ENCODE results near the gene P3H4. TPM values are rescaled to one million over a fixed set of nuclear protein-coding genes. Genes with fewer than 3 reads are reported as not detected.
"Not testable (repeated sequence)": the region's sequence is repeated elsewhere in the genome, so short reads cannot be mapped to it uniquely, and the experiment has no call there.

The P3H4 gene
- total RNA-seq, 2 donors from 2014 or later, result 3.4 to 3.8 TPM

DNA sequence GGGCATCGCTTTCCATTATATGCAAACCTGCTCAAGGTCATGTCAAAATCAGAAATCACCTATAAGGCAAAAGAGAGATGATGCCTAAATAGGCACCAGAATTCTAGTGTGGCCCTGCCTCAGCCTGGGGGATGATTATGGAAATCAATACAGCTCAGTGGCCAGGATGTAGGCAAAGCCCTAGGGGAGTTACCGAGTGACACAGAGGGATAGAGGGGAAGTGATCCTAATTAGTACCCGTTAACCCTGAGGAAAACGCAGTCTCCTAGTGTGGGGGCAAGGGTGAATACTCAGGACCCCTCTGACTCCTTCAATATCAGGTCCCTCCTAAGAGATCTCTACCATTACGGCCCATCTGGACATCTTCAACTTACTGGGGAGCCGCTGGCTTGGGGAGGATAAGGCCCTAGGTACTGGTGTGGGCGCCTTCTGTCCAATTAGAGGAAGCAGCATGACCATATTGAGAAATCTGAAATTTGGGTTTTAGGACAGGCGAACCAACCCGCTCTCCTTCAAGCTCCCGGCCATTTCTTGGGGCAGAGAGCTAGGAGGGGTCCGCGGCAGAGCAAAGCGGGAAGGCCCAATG is 23.6 kb upstream of the P3H4 start:
- no peak for ATAC-seq (replicated peaks in 1 of 2)

DNA sequence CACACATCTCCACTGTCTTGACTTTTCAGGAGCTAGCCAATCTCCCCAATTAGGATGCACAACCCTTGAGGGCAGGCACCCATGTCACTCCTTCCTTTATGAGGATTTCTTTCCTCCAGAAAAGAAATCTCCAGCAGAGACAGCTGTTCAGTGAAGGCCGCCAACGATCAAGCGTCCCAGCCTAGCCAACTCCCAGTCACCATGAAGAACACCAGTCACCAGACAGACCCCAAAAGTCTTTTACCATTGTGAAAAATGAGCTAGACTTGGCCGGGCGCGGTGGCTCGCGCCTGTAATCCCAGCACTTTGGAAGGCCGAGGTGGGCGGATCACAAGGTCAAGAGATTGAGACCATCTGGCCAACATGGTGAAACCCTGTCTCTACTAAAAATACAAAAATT is 18.2 kb upstream of the P3H4 start:
- H3K4me3 Mint-ChIP-seq; H3K27me3 Mint-ChIP-seq (ENCODE audit: low read depth); H3K4me1 Mint-ChIP-seq (ENCODE audit: low read depth); ATAC-seq (replicated peaks in 1 of 2); DNase-seq; H3K9me3 Mint-ChIP-seq; H3K36me3 Mint-ChIP-seq (ENCODE audit: insufficient read depth in 2 of 2); H3K27ac Mint-ChIP-seq: not testable (repeated sequence)

More for the DNA sequence above, 23.6 kb upstream of the P3H4 start:
- no peaks in the 10 kb centered on the region for H3K9me3 Mint-ChIP-seq
- H3K36me3 Mint-ChIP-seq (ENCODE audit: insufficient read depth in 2 of 2), result peaks cover 0 to 1% of the 10 kb centered on the region in 2 donors
- peaks cover 18% of the 10 kb centered on the region for H3K4me1 Mint-ChIP-seq (ENCODE audit: low read depth)
- no peak for DNase-seq
- peaks cover 10% of the 10 kb centered on the region for H3K27me3 Mint-ChIP-seq (ENCODE audit: low read depth)
- no peak overlapping the region for H3K27ac Mint-ChIP-seq
- peak overlapping the region; percentile 81 to 86 for H3K4me3 Mint-ChIP-seq

DNA sequence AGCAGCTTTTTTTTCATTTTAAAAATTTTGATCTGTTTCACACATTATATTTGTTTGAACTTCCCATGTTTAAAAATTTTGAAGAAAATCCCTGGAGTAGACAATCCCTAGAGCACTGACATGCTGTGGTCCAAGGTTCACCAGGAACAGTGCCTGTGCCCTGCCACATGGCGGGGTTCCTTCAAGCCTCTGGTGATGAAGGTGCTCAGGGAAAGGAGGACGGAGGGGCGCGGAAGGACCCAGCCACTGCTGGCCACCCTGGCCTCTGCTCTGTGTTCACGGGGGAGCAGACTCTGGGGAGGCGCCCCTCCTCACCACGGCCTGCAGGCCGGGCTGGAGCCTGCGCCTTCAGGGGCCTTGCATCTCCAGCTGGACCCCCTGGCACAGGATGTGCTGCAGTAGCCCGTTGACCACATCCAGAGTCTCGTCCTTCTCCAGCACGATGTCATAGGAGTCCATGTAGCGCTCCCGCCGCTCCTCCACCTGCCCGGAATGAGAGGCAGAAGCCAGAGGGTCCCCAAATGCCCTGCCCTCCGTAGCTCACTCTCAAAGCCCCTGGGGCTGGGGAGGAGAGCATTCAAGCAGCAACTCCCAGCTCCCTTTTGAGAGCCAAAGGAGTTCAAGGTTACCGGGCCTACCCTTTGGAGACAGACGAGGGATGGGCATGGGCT is 13.6 kb upstream of the P3H4 start:
- Mint-ChIP-seq H3K4me3 (no peak overlapping the region), H3K27me3 (ENCODE audit: low read depth) (no peaks in the 10 kb centered on the region), H3K4me1 (ENCODE audit: low read depth) (no peaks in the 10 kb centered on the region), H3K27ac (no peak overlapping the region), H3K9me3 (no peaks in the 10 kb centered on the region), H3K36me3 (ENCODE audit: insufficient read depth in 2 of 2) (peaks cover 1 to 4% of the 10 kb centered on the region in 2 donors)
- ATAC-seq (replicated peaks in 1 of 2) (no peak), DNase-seq (no peak)

DNA sequence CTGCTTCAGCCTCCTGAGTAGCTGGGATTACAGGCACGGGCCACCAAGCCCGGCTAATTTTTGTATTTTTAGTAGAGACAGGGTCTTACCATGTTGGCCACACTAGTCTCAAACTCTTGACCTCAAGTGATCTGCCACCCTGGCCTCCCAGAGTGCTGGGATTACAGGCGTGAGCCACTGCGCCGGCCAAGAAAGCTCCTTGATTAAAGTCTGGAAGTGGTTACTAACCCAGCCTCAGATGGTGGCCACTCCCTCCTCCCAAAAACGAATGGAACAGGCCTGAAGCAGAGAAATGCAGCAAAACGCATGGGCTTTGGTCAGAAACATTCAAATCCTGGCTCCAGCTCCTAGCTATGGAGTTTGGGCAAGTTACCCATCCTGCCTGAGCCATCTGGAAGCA is 12.3 kb upstream of the P3H4 start:
- Mint-ChIP-seq H3K4me1 (ENCODE audit: low read depth) (no peaks in the 10 kb centered on the region), H3K27ac (no peak overlapping the region), H3K9me3 (no peaks in the 10 kb centered on the region), H3K36me3 (ENCODE audit: insufficient read depth in 2 of 2) (peaks cover 0 to 2% of the 10 kb centered on the region in 2 donors), H3K4me3 (no peak overlapping the region), H3K27me3 (ENCODE audit: low read depth) (no peaks in the 10 kb centered on the region)
- DNase-seq (no peak), ATAC-seq (replicated peaks in 1 of 2) (no peak)

DNA sequence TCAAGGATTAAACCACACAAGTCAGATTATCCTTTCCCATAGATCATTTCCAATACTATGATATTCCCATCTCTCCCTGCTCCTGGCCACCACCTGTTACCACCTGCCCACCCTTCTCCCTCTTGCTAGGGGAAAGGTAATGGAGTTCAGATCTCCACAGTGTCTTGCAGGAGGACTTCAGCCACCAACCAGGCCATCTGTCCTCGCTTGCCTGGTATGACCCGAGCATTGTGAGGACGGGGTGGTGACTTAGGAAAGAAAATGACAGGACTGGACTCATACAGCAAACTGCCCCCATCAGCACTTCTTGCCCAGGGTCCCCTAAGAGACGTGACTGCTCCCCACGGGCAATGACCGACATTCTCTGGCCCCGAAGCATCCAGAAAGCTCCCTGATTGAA is 11.8 kb upstream of the P3H4 start:
- no peaks in the 10 kb centered on the region for H3K27me3 Mint-ChIP-seq (ENCODE audit: low read depth)
- H3K27ac Mint-ChIP-seq, result no peak overlapping the region
- no peaks in the 10 kb centered on the region for H3K4me1 Mint-ChIP-seq (ENCODE audit: low read depth)
- peaks cover 0 to under 1% of the 10 kb centered on the region in 2 donors for H3K36me3 Mint-ChIP-seq (ENCODE audit: insufficient read depth in 2 of 2)
- H3K9me3 Mint-ChIP-seq, result no peaks in the 10 kb centered on the region
- DNase-seq, result no peak
- ATAC-seq (replicated peaks in 1 of 2), result no peak
- H3K4me3 Mint-ChIP-seq, result no peak overlapping the region

DNA sequence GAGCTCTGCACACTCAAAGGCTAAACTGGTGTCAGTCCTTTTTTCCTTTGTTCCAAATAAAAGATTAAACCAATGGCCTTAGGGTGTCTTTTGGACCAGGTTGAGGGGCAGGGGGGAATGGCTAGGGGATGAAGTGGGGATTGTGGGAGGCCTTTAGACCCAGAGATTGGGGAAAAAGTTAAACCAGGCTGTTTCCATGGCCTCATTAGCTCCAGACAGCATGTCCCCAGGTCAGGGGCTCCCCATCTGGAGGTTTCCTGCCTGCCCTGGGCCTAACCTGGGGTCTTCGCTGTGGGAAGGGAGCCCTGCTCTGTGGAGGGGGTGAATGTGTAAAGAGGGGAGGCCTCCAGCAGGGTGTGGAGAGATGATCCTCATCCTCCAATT is 11.4 kb upstream of the P3H4 start:
- DNase-seq, result no peak
- no peaks in the 10 kb centered on the region for H3K36me3 Mint-ChIP-seq (ENCODE audit: insufficient read depth in 2 of 2)
- H3K9me3 Mint-ChIP-seq, result no peaks in the 10 kb centered on the region
- ATAC-seq (replicated peaks in 1 of 2), result no peak
- H3K27ac Mint-ChIP-seq, result no peak overlapping the region
- no peaks in the 10 kb centered on the region for H3K4me1 Mint-ChIP-seq (ENCODE audit: low read depth)
- H3K4me3 Mint-ChIP-seq, result no peak overlapping the region
- H3K27me3 Mint-ChIP-seq (ENCODE audit: low read depth), result no peaks in the 10 kb centered on the region

DNA sequence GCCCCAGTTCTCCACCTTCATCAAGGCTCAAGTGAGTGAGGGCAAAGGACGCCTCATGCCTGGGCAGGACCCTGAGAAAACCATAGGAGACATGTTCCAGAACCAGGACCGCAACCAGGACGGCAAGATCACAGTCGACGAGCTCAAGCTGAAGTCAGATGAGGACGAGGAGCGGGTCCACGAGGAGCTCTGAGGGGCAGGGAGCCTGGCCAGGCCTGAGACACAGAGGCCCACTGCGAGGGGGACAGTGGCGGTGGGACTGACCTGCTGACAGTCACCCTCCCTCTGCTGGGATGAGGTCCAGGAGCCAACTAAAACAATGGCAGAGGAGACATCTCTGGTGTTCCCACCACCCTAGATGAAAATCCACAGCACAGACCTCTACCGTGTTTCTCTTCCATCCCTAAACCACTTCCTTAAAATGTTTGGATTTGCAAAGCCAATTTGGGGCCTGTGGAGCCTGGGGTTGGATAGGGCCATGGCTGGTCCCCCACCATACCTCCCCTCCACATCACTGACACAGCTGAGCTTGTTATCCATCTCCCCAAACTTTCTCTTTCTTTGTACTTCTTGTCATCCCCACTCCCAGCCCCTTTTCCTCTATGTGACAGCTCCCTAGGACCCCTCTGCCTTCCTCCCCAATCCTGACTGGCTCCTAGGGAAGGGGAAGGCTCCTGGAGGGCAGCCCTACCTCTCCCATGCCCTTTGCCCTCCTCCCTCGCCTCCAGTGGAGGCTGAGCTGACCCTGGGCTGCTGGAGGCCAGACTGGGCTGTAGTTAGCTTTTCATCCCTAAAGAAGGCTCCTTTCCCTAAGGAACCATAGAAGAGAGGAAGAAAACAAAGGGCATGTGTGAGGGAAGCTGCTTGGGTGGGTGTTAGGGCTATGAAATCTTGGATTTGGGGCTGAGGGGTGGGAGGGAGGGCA is 10.7 kb upstream of the P3H4 start:
- Mint-ChIP-seq H3K4me3 (no peak overlapping the region), H3K27ac (no peak overlapping the region), H3K4me1 (ENCODE audit: low read depth) (no peaks in the 10 kb centered on the region), H3K36me3 (ENCODE audit: insufficient read depth in 2 of 2) (no peaks in the 10 kb centered on the region), H3K27me3 (ENCODE audit: low read depth) (no peaks in the 10 kb centered on the region), H3K9me3 (no peaks in the 10 kb centered on the region)
- DNase-seq (no peak), ATAC-seq (replicated peaks in 1 of 2) (no peak)

DNA sequence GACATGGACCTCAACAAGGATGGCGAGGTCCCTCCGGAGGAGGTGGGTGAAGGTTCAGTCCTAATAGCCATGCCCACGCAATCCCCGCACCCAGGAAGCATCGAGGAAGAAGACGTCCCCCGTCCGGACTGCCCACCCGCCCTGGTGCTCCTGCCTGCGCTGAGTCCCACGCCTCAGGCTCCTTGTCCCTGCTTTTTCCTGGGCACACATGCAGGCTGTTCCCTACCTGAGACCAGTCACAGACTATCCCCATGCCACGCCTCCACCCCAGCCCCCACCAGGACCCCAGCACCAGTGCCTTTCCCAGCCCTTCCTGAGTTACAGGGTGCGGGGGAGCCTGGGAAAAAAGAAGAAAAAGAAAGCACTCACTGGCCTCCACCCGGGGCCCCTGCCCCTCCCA is 10.0 kb upstream of the P3H4 start:
- DNase-seq (no peak), ATAC-seq (replicated peaks in 1 of 2) (no peak)
- H3K27ac Mint-ChIP-seq, result no peak overlapping the region
- no peaks in the 10 kb centered on the region for H3K9me3 Mint-ChIP-seq
- no peaks in the 10 kb centered on the region for H3K4me1 Mint-ChIP-seq (ENCODE audit: low read depth)
- no peaks in the 10 kb centered on the region for H3K27me3 Mint-ChIP-seq (ENCODE audit: low read depth)
- no peak overlapping the region for H3K4me3 Mint-ChIP-seq
- no peaks in the 10 kb centered on the region for H3K36me3 Mint-ChIP-seq (ENCODE audit: insufficient read depth in 2 of 2)

DNA sequence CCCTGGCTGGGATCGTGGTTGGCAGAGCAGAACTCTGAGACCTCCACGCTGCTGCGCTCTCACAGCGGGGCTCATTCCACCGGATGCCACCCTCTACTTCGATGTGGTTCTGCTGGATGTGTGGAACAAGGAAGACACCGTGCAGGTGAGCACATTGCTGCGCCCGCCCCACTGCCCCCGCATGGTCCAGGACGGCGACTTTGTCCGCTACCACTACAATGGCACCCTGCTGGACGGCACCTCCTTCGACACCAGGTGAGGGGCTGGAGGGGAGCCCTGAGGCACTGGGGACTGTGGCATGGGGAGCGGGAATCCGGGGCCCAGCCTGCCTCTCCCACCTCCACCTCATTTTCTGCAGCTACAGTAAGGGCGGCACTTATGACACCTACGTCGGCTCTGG is 6.3 kb upstream of the P3H4 start:
- no peak overlapping the region for H3K27ac Mint-ChIP-seq
- peaks cover 5% of the 10 kb centered on the region for H3K4me1 Mint-ChIP-seq (ENCODE audit: low read depth)
- DNase-seq, result no peak
- no peaks in the 10 kb centered on the region for H3K36me3 Mint-ChIP-seq (ENCODE audit: insufficient read depth in 2 of 2)
- H3K9me3 Mint-ChIP-seq, result no peaks in the 10 kb centered on the region
- no peak for ATAC-seq (replicated peaks in 1 of 2)
- H3K4me3 Mint-ChIP-seq, result no peak overlapping the region
- H3K27me3 Mint-ChIP-seq (ENCODE audit: low read depth), result no peaks in the 10 kb centered on the region

DNA sequence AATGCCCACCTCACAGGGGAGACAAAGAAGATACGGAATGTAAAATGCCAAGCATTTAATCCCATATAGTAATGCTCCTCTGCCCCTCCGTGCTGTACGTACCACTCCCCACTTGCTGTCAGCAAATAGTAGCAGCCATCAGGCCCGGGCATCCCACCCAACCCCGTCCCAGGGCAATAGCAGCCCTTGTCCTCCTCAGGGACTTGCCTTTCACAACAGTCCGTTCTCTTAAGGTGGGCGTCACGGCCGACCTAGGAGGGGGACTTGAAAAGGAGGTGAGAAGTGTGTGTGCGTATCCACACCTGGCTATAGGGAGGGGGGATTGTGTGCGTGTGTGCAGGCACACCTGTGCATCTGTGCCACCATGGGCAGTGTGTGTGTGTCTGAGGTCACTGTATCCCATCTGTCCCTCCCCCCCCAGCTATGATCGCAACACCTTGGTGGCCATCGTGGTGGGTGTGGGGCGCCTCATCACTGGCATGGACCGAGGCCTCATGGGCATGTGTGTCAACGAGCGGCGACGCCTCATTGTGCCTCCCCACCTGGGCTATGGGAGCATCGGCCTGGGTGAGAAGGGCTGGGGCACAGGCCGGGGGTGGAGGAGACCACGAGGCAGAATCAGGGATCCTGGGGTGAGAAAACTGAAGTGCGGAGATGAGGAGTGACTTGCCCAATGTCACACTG is 5.0 kb upstream of the P3H4 start:
- Mint-ChIP-seq H3K9me3 (no peaks in the 10 kb centered on the region), H3K36me3 (ENCODE audit: insufficient read depth in 2 of 2) (no peaks in the 10 kb centered on the region), H3K27me3 (ENCODE audit: low read depth) (peaks cover 6% of the 10 kb centered on the region), H3K27ac (no peak overlapping the region), H3K4me1 (ENCODE audit: low read depth) (peaks cover 11% of the 10 kb centered on the region), H3K4me3 (no peak overlapping the region)
- DNase-seq, result no peak
- ATAC-seq (replicated peaks in 1 of 2), result no peak

DNA sequence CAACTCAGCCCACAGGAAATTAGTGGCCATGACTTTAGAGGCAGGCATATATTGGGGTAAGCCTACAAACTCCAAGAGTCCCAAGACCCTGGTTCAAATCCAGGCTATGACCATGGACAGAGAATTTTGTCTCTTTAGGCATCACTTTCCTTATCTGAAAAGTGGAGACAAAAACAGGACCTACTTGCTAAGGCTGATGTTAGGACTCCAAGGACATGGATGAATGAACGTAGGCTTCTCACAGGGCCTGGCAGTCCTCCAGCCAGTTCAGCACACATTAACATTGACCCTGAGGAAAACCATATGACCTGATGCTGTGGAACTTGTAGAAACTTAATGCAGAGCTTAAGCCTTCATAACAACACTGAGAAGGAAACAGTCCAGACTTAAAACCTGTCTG is 2.4 kb upstream of the P3H4 start:
- DNase-seq, result no peak

DNA sequence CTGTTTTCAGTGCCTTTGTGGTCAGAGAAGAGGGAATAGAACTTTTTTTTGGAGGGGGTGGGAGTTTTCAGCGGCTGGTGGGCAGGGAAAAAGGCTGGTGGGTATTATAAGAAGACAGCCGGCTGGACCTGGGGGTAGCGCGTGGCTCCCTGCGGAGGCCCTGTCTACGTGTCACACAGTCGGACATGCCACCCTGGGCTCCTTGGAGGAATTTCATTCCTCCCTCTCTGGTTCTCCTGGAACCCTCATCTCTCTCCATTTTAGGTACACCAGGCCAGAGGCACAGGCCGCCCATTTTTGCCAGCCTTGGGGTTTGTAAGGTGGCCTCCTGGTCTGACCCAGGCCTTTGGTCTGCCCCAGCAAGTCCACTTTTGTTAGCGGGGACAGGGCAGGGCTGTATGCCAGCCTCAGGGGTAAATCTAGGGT is 2.0 kb upstream of the P3H4 start:
- H3K9me3 Mint-ChIP-seq, result no peaks in the 10 kb centered on the region
- DNase-seq (no peak), ATAC-seq (replicated peaks in 1 of 2) (no peak)
- peak overlapping the region; percentile 51 to 98 for H3K4me3 Mint-ChIP-seq
- H3K36me3 Mint-ChIP-seq (ENCODE audit: insufficient read depth in 2 of 2), result peaks cover 0 to 2% of the 10 kb centered on the region in 2 donors
- H3K27me3 Mint-ChIP-seq (ENCODE audit: low read depth), result peaks cover 12% of the 10 kb centered on the region
- H3K4me1 Mint-ChIP-seq (ENCODE audit: low read depth), result peaks cover 32% of the 10 kb centered on the region
- no peak overlapping the region for H3K27ac Mint-ChIP-seq

More for the DNA sequence above, 2.4 kb upstream of the P3H4 start:
- Mint-ChIP-seq H3K36me3 (ENCODE audit: insufficient read depth in 2 of 2) (peaks cover 0 to 2% of the 10 kb centered on the region in 2 donors), H3K9me3 (no peaks in the 10 kb centered on the region), H3K4me3 (no peak overlapping the region), H3K4me1 (ENCODE audit: low read depth) (peaks cover 32% of the 10 kb centered on the region), H3K27ac (no peak overlapping the region), H3K27me3 (ENCODE audit: low read depth) (peaks cover 12% of the 10 kb centered on the region)
- no peak for ATAC-seq (replicated peaks in 1 of 2)

DNA sequence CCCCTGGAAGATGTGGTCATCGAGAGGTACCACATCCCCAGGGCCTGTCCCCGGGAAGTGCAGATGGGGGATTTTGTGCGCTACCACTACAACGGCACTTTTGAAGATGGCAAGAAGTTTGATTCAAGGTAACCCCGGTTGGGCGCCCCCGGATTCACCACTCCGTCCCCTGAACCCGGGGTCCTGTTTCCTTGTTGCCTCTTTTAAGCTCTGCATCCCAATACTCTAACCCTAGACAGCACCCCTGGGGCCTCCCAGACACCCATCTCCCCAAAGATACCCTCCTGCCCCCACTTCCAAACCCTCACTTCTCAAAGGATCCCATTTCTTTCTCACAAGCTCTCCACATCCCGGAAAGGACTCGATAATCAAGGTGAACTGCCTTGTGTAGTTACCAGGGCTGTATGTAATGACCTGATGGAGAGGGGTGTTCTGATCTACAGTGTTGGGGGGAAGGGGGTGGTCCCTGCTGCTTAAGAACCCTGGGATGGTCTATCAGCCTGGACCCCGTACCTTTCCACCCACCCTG is 1.5 kb upstream of the P3H4 start:
- no peaks in the 10 kb centered on the region for H3K9me3 Mint-ChIP-seq
- peaks cover 0 to 2% of the 10 kb centered on the region in 2 donors for H3K36me3 Mint-ChIP-seq (ENCODE audit: insufficient read depth in 2 of 2)
- peak overlapping the region; percentile 9 to 98 for H3K4me3 Mint-ChIP-seq
- peaks cover 12% of the 10 kb centered on the region for H3K27me3 Mint-ChIP-seq (ENCODE audit: low read depth)
- no peak for ATAC-seq (replicated peaks in 1 of 2)
- no peak for DNase-seq
- H3K27ac Mint-ChIP-seq, result no peak overlapping the region
- H3K4me1 Mint-ChIP-seq (ENCODE audit: low read depth), result peaks cover 32% of the 10 kb centered on the region
